ENCODE data around the gene PAAF1.

The PAAF1 gene

GRCh38 chr11:73950869-73951710 is 74.3 kb downstream of the PAAF1 start, which contains the start of gene DNAJB13:
DNAJB13 (plus strand) TSS chr11:73951026; CDS start chr11:73951070, 44 bp downstream.
- TF ChIP-seq EZH2phosphoT487 (IDR thresholded peaks at IDR 0.05; ENCODE audit: borderline replicate concordance, low read length) = no peak
- TF ChIP-seq CTCF (IDR thresholded peaks at IDR 0.05; ENCODE audit: low read depth, low read length, poor library complexity, severe bottlenecking) = no peak
- no peaks in the 10 kb centered on the region for H3F3A ChIP-seq (ENCODE audit: control insufficient read depth, insufficient read depth)
- H3K27me3 ChIP-seq (ENCODE audit: control insufficient read depth, low read length) = peaks cover 3% of the 10 kb centered on the region; the same call in 1 of the 2 replicates
- no peaks in the 10 kb centered on the region for H3K9me2 ChIP-seq (replicated peaks; ENCODE audit: control insufficient read depth, low read length)
- H3K4me2 ChIP-seq (ENCODE audit: low read length) = no peak within 1 kb of the TSS
- H3K79me2 ChIP-seq (ENCODE audit: control insufficient read depth, low read length) = no peaks in the 10 kb centered on the region
- H3K9me3 ChIP-seq (ENCODE audit: control insufficient read depth, insufficient read depth, low read length) = no peaks in the 10 kb centered on the region
- no peaks in the 10 kb centered on the region for H3K36me3 ChIP-seq (ENCODE audit: control insufficient read depth, low read length)
- no peaks in the 10 kb centered on the region for H3K4me1 ChIP-seq (ENCODE audit: control insufficient read depth, low read length)
- no peak within 1 kb of the TSS for H3K27ac ChIP-seq (ENCODE audit: low read depth, low read length)
- H4K20me1 ChIP-seq (ENCODE audit: control insufficient read depth, insufficient read depth, low read depth, low read length) = no peaks in the 10 kb centered on the region
- no peak within 1 kb of the TSS for H3K4me3 ChIP-seq (ENCODE audit: low read length)

- Histone ChIP-seq H3K36me3 (ENCODE audit: control insufficient read depth, low read length) (no peaks in the 10 kb centered on the region), H3K9me2 (replicated peaks; ENCODE audit: control insufficient read depth, low read length) (no peaks in the 10 kb centered on the region), H4K20me1 (ENCODE audit: control insufficient read depth, insufficient read depth, low read depth, low read length) (no peaks in the 10 kb centered on the region), H3K79me2 (ENCODE audit: control insufficient read depth, low read length) (no peaks in the 10 kb centered on the region), H3K27me3 (ENCODE audit: control insufficient read depth, low read length) (peaks cover 3% of the 10 kb centered on the region; the same call in 1 of the 2 replicates), H3K27ac (ENCODE audit: low read depth, low read length) (no peak overlapping the region), H3K4me2 (ENCODE audit: low read length) (no peak overlapping the region), H3K4me3 (ENCODE audit: low read length) (no peak overlapping the region), H3F3A (ENCODE audit: control insufficient read depth, insufficient read depth) (no peaks in the 10 kb centered on the region), H3K9me3 (ENCODE audit: control insufficient read depth, insufficient read depth, low read length) (no peaks in the 10 kb centered on the region), H3K4me1 (ENCODE audit: control insufficient read depth, low read length) (no peaks in the 10 kb centered on the region)
- TF ChIP-seq EZH2phosphoT487 (IDR thresholded peaks at IDR 0.05; ENCODE audit: borderline replicate concordance, low read length) (no peak), CTCF (IDR thresholded peaks at IDR 0.05; ENCODE audit: low read depth, low read length, poor library complexity, severe bottlenecking) (no peak)
Measured at GRCh38 chr11:73951797-73952196, 75.0 kb downstream of the PAAF1 start.

DNA sequence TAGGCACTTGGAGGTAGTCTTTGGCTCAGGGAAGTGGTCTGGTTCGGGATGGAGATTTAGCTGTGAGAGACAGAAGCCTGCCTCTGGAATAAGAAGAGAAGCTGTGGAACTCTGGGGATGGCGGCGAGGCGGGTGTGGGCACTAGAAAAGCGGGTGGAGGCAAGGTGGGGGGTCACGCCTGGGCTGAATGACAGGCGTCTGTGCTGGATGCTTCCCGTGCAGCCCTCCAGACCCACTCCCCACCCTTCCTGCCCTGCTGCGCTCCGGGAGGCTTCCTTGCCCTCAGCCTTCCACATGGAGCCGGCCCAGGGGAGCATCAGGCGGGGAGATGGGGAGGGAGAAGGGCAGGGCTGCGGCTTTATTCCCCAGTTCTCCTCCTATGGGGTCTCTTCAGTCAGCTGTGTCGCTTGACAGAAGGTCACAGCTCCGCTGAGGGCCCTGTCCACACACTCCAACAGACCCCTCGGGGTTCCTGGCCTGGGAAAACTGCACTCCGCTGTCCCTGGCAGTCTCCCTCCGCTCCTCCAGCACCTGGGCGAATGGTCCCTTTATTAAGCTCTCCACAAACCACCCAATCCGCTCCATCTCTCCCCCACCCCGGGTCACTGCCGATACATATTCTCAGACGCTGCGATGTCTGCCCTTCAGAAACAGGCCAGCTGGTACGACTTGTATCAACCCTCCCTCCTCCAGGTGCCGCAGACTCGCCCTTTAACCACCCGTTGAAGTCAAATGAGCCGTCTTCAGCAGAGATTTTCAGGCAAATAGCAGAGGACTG is 80.3 kb downstream of the PAAF1 start:
- H3K4me2 ChIP-seq (ENCODE audit: low read length) = 0 out of 2 replicates have a peak overlapping the region, but pooled peaks have one; percentile 8
- no peaks in the 10 kb centered on the region for H3F3A ChIP-seq (ENCODE audit: control insufficient read depth, insufficient read depth)
- no peaks in the 10 kb centered on the region for H3K79me2 ChIP-seq (ENCODE audit: control insufficient read depth, low read length)
- no peak overlapping the region for H3K27ac ChIP-seq (ENCODE audit: low read depth, low read length)
- peaks cover 14% of the 10 kb centered on the region; the same call in 1 of the 2 replicates for H3K27me3 ChIP-seq (ENCODE audit: control insufficient read depth, low read length)
- no peak overlapping the region for H3K4me3 ChIP-seq (ENCODE audit: low read length)
- H3K36me3 ChIP-seq (ENCODE audit: control insufficient read depth, low read length) = no peaks in the 10 kb centered on the region
- 0 out of 2 replicates have a peak, but pooled peaks cover 6% of the 10 kb centered on the region for H3K4me1 ChIP-seq (ENCODE audit: control insufficient read depth, low read length)
- no peaks in the 10 kb centered on the region for H3K9me3 ChIP-seq (ENCODE audit: control insufficient read depth, insufficient read depth, low read length)
- no peaks in the 10 kb centered on the region for H3K9me2 ChIP-seq (replicated peaks; ENCODE audit: control insufficient read depth, low read length)
- no peaks in the 10 kb centered on the region for H4K20me1 ChIP-seq (ENCODE audit: control insufficient read depth, insufficient read depth, low read depth, low read length)
- TF ChIP-seq CTCF (IDR thresholded peaks at IDR 0.05; ENCODE audit: low read depth, low read length, poor library complexity, severe bottlenecking) (no peak), EZH2phosphoT487 (IDR thresholded peaks at IDR 0.05; ENCODE audit: borderline replicate concordance, low read length) (no peak)

Data from DOHH2 (cell line).